Measurements from ENCODE around the gene SLC22A2.

GRCh38 chr6:160297310-160297709, 38.7 kb upstream of the SLC22A2 start:
- no peak for TF ChIP-seq TAF1 (IDR thresholded peaks at IDR 0.05; ENCODE audit: borderline replicate concordance, insufficient read depth, low read length)
- no peak for TF ChIP-seq POLR2AphosphoS5 (IDR thresholded peaks at IDR 0.05; ENCODE audit: low read depth, low read length)
